A549 (cell line): ENCODE results near the gene GID4. TPM values are rescaled to one million over a fixed set of nuclear protein-coding genes. Genes with fewer than 3 reads are reported as not detected.

Source experiments
- ATAC-seq, 2 experiments: fragments of 200-7000 bp in 1 of 2; fragments of >200 bp in 1 of 2; cut with Nextera tagmentation in 1 of 2; cut with Tn5 transposase in 1 of 2; 3 replicates each; pipeline versions ENCODE4 v1.8.0 to v1.9.1; 2018 to 2020; ENCODE audit warnings: mild to moderate bottlenecking in 1 of 2, moderate library complexity in 1 of 2
- CTCF ChIA-PET: fragments of 300-600 bp; sonication (Branson Sonifier 250); formaldehyde crosslinking; extraction: SDS; loops from one replicate; lab custom pipeline; 2021; ENCODE audit warnings: antibody characterized with exemption, inconsistent platforms; lab: Yijun Ruan, JAX
- POLR2A ChIA-PET: fragments of 350-600 bp; formaldehyde crosslinking; extraction: SDS; loops from one replicate; lab custom pipeline; 2021; ENCODE audit warnings: antibody characterized with exemption, inconsistent platforms; lab: Yijun Ruan, JAX
- DNase-seq, 2 experiments: peaks; one replicate each; pipeline versions ENCODE4 v3.0.0 to v3.0.0-alpha.2; 2011 to 2016; ENCODE audit warnings: low read depth in 1 of 2, low spot score in 1 of 2
- FAIRE-seq: peaks from 2 replicates; lab custom pipeline; 2011; peaks lifted over from hg19 to GRCh38; lab: Jason Lieb, UNC
- H3K27ac ChIP-seq, 2 experiments: fragments of >200 bp; sonication (Bioruptor Twin); formaldehyde crosslinking; 3 replicates each; pipeline ENCODE4 v1.5.1; 2016 to 2017
- H3K4me1 ChIP-seq: fragments of >200 bp; sonication (Bioruptor Twin); formaldehyde crosslinking; 3 replicates; pipeline ENCODE4 v1.6.1; 2016
- H3K4me2 ChIP-seq: fragments of >200 bp; sonication (Bioruptor Twin); formaldehyde crosslinking; 3 replicates; pipeline ENCODE4 v1.6.1; 2016
- H3K4me3 ChIP-seq: fragments of >200 bp; sonication (Bioruptor Twin); formaldehyde crosslinking; 3 replicates; pipeline ENCODE4 v1.5.1; 2016
- H3K9me3 ChIP-seq: fragments of >200 bp; sonication (Bioruptor Twin); formaldehyde crosslinking; 3 replicates; pipeline ENCODE4 v1.6.1; 2016
- BHLHE40 ChIP-seq: IDR thresholded peaks from 2 replicates; pipeline ENCODE4 v1.6.1; 2012; ENCODE audit warnings: low read depth, low read length, inconsistent platforms
- CBX2 ChIP-seq: fragments of 200-600 bp; sonication (generic); IDR thresholded peaks from 2 replicates; pipeline ENCODE4 v1.6.1; 2016; ENCODE audit warnings: low read depth, mild to moderate bottlenecking, borderline replicate concordance
- CHD4 ChIP-seq: fragments of 200-600 bp; sonication (generic); IDR thresholded peaks from 2 replicates; pipeline ENCODE4 v1.6.1; 2016; ENCODE audit warnings: antibody characterized with exemption, mild to moderate bottlenecking, borderline replicate concordance
- EHF ChIP-seq: fragments of 250-450 bp; sonication (Bioruptor Pico); IDR thresholded peaks from 2 replicates; pipeline ENCODE4 v1.5.0; 2020; ENCODE audit warnings: mild to moderate bottlenecking
- KDM5A ChIP-seq: fragments of 200-600 bp; sonication (generic); IDR thresholded peaks from 2 replicates; pipeline ENCODE4 v1.6.1; 2016; ENCODE audit warnings: antibody characterized with exemption, mild to moderate bottlenecking
- MAZ ChIP-seq: fragments of 150-350 bp; IDR thresholded peaks from 2 replicates; pipeline ENCODE4 v1.6.1; 2014; ENCODE audit warnings: antibody characterized with exemption, low read depth, low read length, borderline replicate concordance
- MYC ChIP-seq: IDR thresholded peaks from 2 replicates; pipeline ENCODE4 v1.6.1; 2012; ENCODE audit warnings: mild to moderate bottlenecking, inconsistent platforms, low read length, improper control_type of control experiment, borderline replicate concordance
- NFE2L2 ChIP-seq: fragments of 150-350 bp; conservative IDR thresholded peaks from 2 replicates; pipeline ENCODE4 v1.6.1; 2014; ENCODE audit warnings: low read length
- NPAS2 ChIP-seq: fragments of 250-450 bp; sonication (Bioruptor Pico); IDR thresholded peaks from 2 replicates; pipeline ENCODE4 v1.8.0; 2022; ENCODE audit warnings: mild to moderate bottlenecking, moderate library complexity, borderline replicate concordance
- RAD21 ChIP-seq, 2 experiments: fragments of >200 bp in 1 of 2; sonication (Bioruptor Twin) in 1 of 2; formaldehyde crosslinking in 1 of 2; IDR thresholded peaks in 1 of 2; conservative IDR thresholded peaks in 1 of 2; 2 replicates in 1 of 2; 3 replicates in 1 of 2; pipeline ENCODE4 v1.6.1; 2012 to 2018; ENCODE audit warnings: inconsistent platforms in 1 of 2
- WGBS: methylation state at CpG from one replicate; pipeline ENCODE4 v1.1.6; 2017; ENCODE audit errors: missing lambda C conversion rate; 5-methylcytosine and 5-hydroxymethylcytosine counted together
- polyA plus RNA-seq, 4 experiments: library from polyadenylated mRNA; depleted of rRNA in 3 of 4; stranded (reverse); fragments of >200 nt; fragmentation: RNase III in 1 of 4; extraction: RNeasy Plus Mini Kit Qiagen cat#74134 plus additional on column Dnase treatment in 1 of 4; gene quantifications; 2 replicates in 3 of 4; 3 replicates in 1 of 4; pipeline ENCODE4 v1.2.3, GENCODE V29; 2011 to 2017
- TF ChIP-seq, protein P1 (sequence below): fragments of >200 bp; sonication (Bioruptor Twin); formaldehyde crosslinking; IDR thresholded peaks from 3 replicates; pipeline ENCODE4 v1.5.1; 2016
- TF ChIP-seq, protein P2 (sequence below): fragments of >200 bp; sonication (Bioruptor Twin); formaldehyde crosslinking; IDR thresholded peaks from 2 replicates; pipeline ENCODE4 v1.6.1; 2016
- TF ChIP-seq, protein P3 (sequence below): fragments of 250-450 bp; sonication (Bioruptor Pico); IDR thresholded peaks from 2 replicates; pipeline ENCODE4 v1.5.0; 2021; ENCODE audit warnings: mild to moderate bottlenecking, moderate library complexity, borderline replicate concordance
- TF ChIP-seq, protein P4 (sequence below): IDR thresholded peaks from 2 replicates; pipeline ENCODE4 v1.6.1; 2012

GID4 gene
- polyA plus RNA-seq, 2 of the 4 experiments (the other 2 are of a cell fraction): 11.2 to 11.5 TPM

DNA sequence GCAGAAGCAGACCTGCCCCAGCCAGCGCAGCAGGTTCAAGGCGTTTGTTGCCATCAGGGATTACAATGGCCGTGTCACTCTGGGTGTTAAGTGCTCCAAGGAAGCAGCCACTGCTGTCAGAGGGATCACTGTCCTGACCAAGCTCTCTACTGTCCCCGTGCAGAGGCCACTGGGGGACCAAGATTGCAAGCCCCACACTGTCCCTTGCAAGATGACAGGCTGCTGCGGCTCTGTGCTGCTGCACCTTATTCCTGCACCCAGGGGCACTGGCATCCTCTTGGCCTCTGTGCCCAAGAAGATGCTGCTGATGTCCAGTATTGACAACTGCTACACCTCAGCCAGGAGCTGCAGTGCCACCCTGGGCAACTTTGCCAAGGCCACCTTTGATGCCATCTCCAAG lies 27.9 kb upstream of the GID4 start (continued):
- TF ChIP-seq NPAS2 (CRISPR knock-in tag) (no peak), EHF (CRISPR knock-in tag) (no peak), BHLHE40 (no peak), RAD21 (conservative IDR thresholded peaks at IDR 0.05 in 1 of 2, IDR thresholded peaks at IDR 0.05 in 1 of 2) (no peak), CBX2 (no peak)
- TF ChIP-seq, protein P1, sequence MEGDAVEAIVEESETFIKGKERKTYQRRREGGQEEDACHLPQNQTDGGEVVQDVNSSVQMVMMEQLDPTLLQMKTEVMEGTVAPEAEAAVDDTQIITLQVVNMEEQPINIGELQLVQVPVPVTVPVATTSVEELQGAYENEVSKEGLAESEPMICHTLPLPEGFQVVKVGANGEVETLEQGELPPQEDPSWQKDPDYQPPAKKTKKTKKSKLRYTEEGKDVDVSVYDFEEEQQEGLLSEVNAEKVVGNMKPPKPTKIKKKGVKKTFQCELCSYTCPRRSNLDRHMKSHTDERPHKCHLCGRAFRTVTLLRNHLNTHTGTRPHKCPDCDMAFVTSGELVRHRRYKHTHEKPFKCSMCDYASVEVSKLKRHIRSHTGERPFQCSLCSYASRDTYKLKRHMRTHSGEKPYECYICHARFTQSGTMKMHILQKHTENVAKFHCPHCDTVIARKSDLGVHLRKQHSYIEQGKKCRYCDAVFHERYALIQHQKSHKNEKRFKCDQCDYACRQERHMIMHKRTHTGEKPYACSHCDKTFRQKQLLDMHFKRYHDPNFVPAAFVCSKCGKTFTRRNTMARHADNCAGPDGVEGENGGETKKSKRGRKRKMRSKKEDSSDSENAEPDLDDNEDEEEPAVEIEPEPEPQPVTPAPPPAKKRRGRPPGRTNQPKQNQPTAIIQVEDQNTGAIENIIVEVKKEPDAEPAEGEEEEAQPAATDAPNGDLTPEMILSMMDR: no peak
- TF ChIP-seq, protein P2, sequence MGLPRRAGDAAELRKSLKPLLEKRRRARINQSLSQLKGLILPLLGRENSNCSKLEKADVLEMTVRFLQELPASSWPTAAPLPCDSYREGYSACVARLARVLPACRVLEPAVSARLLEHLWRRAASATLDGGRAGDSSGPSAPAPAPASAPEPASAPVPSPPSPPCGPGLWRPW: no peak
- TF ChIP-seq, protein P3, sequence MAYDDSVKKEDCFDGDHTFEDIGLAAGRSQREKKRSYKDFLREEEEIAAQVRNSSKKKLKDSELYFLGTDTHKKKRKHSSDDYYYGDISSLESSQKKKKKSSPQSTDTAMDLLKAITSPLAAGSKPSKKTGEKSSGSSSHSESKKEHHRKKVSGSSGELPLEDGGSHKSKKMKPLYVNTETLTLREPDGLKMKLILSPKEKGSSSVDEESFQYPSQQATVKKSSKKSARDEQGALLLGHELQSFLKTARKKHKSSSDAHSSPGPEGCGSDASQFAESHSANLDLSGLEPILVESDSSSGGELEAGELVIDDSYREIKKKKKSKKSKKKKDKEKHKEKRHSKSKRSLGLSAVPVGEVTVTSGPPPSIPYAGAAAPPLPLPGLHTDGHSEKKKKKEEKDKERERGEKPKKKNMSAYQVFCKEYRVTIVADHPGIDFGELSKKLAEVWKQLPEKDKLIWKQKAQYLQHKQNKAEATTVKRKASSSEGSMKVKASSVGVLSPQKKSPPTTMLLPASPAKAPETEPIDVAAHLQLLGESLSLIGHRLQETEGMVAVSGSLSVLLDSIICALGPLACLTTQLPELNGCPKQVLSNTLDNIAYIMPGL: no peak

DNA sequence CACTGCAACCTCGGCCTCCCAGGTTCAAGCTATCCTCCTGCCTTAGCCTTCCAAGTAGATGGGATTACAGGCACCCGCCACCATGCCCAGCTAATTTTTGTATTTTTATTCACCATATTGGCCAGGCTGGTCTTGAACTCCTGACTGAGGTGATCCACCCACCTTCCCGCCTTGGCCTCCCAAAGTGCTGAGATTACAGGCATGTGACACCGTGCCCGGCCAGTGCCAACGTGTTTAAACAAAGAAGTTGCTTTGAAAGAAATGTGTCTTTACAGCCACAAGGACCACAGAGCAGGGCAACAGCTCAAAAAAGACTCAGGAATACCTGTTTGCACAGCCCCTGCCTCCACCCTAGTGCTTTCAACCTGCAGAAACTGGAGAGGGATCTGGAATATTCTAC lies 25.2 kb upstream of the GID4 start:
- DNase-seq (no peak), FAIRE-seq (no peak), ATAC-seq (no peak)
- Histone ChIP-seq H3K4me2 (no peak overlapping the region), H3K27ac (no peak overlapping the region), H3K4me3 (no peak overlapping the region), H3K9me3 (no peaks in the 10 kb centered on the region), H3K4me1 (no peaks in the 10 kb centered on the region)
- TF ChIP-seq MYC (no peak), KDM5A (no peak), MAZ (no peak), EHF (CRISPR knock-in tag) (no peak), NFE2L2 (no peak), NPAS2 (CRISPR knock-in tag) (no peak), CHD4 (no peak)
- TF ChIP-seq, protein P3: no peak
- TF ChIP-seq, protein P1: no peak
- TF ChIP-seq, protein P4, sequence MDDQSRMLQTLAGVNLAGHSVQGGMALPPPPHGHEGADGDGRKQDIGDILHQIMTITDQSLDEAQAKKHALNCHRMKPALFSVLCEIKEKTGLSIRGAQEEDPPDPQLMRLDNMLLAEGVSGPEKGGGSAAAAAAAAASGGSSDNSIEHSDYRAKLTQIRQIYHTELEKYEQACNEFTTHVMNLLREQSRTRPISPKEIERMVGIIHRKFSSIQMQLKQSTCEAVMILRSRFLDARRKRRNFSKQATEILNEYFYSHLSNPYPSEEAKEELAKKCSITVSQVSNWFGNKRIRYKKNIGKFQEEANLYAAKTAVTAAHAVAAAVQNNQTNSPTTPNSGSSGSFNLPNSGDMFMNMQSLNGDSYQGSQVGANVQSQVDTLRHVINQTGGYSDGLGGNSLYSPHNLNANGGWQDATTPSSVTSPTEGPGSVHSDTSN: no peak
- POLR2A ChIA-PET: no interaction called here
- WGBS: 93% methylated on average over 6 of the region's 6 CpGs
- CTCF ChIA-PET: interaction anchor here (0.7 to 3.2 kb wide), 10 partner anchors 9 to 323 kb away, joined by 3 to 21 read pairs (median 5); no protein-coding TSS in a partner anchor
